ENCODE results near the gene CACNA1B.
"Not testable (repeated sequence)": the region's sequence is repeated elsewhere in the genome, so short reads cannot be mapped to it uniquely, and the experiment has no call there.

The CACNA1B gene

GRCh38 chr9:138017200-138017599 is 139.6 kb downstream of the CACNA1B start:
- no peak for DNase-seq

- DNase-seq = not testable (repeated sequence)
Observed at GRCh38 chr9:138019514-138019913, 141.9 kb downstream of the CACNA1B start.

- DNase-seq = no peak
Observed at GRCh38 chr9:138020120-138020794, 142.7 kb downstream of the CACNA1B start.

DNA sequence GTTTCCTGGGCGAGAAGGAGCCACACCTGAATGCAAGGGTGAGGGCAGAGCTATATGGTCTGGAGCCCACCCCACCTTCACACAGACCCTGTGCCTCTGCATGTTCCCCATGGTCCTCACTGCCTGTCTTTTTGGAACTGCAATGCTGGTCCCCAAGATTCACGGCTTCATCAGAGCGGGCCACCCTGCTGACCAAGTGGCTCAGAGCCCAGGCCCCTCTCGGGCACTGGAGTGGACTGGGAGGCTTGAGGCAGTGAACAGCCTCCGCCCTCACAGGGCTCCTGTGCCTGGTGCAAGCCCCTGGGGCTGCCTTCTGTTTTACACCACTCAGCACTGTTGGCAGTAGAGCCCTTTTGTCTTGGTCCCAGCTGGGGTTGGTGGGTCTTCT is 143.2 kb downstream of the CACNA1B start:
- no peak for DNase-seq

GRCh38 chr9:138021251-138022056 is 143.9 kb downstream of the CACNA1B start:
- DNase-seq = no peak

DNA sequence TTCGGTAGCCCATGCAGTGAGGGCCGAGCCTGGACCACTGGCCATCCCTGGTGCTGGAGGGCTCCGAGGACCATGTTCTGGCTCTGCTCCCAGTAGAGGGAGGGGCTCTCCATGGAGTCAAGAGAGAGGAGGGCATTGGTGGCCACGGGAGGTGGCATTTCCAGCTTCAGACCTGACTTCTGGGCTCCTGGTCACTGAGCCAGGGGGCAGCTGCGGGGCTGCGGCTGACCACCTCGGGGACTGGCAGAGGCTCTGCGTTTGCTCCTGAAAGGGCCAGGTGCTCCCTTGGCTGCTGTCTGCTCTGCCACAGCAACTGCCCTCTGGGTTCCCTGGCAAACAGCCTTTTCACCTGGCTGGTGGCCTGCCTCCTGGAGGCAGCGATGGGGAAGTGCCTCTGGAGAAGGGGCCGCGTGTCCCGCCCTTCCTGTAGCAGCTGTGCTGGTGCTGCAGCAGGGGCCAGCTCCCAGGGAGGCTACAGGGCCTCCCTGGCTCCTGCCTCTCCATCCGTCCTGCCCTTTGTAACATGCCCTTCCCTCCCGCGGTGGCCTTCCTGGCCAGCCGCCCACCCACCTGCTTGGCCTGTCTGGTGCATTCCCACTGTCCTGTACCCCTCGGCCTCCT is 144.6 kb downstream of the CACNA1B start:
- DNase-seq = no peak

GRCh38 chr9:138022756-138023393 is 145.3 kb downstream of the CACNA1B start:
- no peak for DNase-seq

- DNase-seq = no peak
Observed at GRCh38 chr9:138023394-138024124, 146.0 kb downstream of the CACNA1B start.

DNA sequence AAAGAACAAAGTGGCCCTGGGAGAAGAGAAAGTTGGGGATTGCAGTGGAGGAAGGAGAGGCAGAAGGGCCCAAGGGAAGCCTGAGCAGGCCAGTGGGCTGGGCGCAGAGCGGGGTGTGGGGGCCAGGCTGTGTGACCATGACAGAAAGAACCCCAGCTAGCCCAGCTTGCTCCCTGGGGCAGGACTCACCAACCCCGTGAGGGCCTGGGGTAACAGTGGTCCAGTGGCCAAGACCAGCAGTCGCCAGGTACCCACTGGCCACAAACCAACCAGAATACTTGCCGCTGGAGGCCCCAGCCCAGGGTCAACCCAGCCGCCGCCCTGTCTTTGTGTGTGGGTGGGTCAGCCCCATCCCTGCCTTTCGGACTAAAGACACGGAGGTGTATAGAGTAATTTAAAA is 146.5 kb downstream of the CACNA1B start:
- no peak for DNase-seq

DNA sequence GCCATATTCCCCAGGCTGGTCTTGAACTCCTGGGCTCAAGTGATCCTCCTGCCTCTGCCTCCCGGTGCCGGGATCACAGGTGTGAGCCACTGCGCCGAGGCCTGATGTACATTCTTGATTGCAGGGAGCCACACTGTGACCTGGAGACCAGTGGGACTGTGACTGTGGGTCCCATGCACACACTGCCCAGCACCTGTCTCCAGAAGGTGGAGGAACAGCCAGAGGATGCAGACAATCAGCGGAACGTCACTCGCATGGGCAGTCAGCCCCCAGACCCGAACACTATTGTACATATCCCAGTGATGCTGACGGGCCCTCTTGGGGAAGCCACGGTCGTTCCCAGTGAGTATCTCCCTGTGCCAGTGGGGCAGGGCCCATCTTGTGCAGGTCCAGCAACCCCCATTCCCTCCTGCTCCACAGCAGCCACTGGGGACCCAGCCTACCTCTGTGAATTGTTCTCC is 147.3 kb downstream of the CACNA1B start:
- DNase-seq = no peak

DNA sequence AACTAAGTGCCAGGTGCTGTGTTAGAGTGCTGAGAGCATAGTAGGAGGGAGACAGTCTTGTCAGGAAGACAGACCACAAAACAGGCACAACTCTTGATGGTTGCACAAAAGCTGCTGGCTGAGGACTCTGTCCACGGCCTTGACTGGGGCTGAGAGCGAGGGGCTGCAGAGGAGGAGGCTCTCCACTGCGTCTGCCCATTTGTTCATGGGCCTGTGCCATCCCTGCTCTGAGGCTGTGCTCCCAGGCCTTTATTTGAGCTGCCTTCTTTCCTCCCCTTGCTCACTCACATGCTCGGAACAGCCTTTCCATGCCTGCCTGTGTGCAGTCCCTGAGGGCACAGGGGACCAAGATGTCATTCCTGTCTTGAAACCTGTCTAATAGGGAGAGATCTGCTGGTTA is 147.8 kb downstream of the CACNA1B start:
- no peak for DNase-seq

- no peak for DNase-seq
Observed at GRCh38 chr9:138025908-138026307, 148.3 kb downstream of the CACNA1B start.

- DNase-seq = no peak
Observed at GRCh38 chr9:138028596-138028995, 151.0 kb downstream of the CACNA1B start.

DNA sequence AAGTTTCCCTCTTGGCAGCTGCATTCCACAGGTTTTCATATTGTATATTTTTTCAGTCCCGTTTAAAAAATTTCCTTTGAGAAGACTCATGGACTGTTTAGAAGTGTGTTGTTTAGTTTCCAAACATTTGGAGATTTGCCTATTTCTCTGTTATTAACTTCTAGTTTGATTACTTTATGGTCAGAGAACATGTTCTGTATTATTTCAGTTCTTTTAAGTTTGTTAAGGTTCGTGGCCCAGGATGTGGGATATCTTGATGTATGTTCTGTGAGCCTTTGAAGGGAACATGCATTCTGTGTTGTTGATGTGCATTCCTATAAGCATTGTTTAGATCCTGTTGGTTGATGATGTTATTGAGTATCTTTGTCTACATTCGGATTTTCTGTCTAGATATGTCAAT is 153.6 kb downstream of the CACNA1B start:
- DNase-seq = no peak

DNA sequence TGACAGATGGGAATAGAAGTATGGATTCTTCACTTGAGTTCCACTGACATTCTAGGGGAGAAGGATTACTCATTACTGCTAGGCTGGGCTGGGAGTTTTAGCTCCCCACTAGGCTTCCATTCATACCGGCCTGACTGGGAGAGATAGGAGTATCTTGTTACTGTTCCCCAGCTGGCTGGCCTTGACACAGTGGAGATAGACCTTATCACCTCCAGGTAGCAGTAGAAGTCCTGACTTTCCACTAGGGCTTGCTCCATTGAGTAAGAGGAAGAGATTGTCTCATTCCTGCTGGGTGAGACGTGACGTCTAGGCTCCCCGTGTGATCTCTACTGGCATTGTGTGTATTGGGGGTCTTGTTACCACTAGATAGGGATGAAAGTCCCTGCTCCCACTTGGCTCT is 156.4 kb downstream of the CACNA1B start:
- no peak for DNase-seq

DNA sequence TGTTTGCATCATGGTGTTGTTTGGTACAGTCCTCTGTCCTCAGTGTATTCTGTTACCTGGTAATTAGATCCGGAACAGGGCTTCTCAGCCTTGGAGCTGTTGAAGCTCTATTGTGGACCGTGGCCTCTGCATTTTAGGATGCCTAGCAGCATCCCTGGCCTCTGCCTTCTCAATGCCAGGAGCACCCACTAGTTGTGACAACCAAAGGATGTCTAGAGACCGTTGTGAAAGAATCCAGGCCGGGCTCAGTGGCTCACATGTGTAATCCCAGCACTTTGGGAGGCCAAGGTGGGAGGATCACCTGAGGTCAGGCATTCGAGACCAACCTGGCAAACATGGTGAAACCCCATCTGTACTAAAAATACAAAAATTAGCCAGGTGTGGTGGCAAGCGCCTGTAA is 159.6 kb downstream of the CACNA1B start:
- DNase-seq = no peak

- DNase-seq = no peak
Observed at GRCh38 chr9:138038244-138038671, 160.7 kb downstream of the CACNA1B start.

GRCh38 chr9:138040446-138041430 is 163.2 kb downstream of the CACNA1B start:
- DNase-seq = no peak

DNA sequence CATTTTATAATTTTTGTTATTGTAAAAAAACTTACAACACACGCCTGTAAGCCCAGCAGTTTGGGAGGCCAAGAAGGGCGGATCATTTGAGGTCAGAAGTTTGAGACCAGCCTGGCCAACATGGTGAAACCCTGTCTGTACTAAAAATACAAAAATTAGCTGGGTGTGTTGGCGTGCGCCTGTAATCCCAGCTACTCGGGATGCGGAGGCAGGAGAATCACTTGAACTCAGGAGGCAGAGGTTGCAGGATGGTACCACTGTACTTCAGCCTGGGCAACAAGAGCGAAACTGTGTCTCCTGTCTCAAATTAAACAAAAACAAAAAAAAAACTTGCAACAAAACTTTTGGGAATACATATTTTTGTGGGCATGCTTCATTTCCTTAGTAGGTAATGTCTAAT is 164.6 kb downstream of the CACNA1B start:
- DNase-seq = no peak

GRCh38 chr9:138042640-138043039 is 165.1 kb downstream of the CACNA1B start:
- DNase-seq = no peak

- DNase-seq = no peak
Observed at GRCh38 chr9:138043061-138043410, 165.5 kb downstream of the CACNA1B start.
